SK-N-SH (cell line): Measurements from ENCODE around the gene UBAP2L. TPM values are rescaled to one million over a fixed set of nuclear protein-coding genes. Genes with fewer than 3 reads are reported as not detected.
"Not testable (repeated sequence)": the region's sequence is repeated elsewhere in the genome, so short reads cannot be mapped to it uniquely, and the experiment has no call there.

Experiments
- CTCF ChIA-PET: fragments of 300-600, 350-600 bp; formaldehyde crosslinking; extraction: SDS; loops from one replicate; lab custom pipeline; 2021; lab: Yijun Ruan, JAX
- POLR2A ChIA-PET: fragments of 350-600 bp; sonication (Branson Sonifier 250); formaldehyde crosslinking; extraction: SDS; loops from one replicate; lab custom pipeline; 2020; ENCODE audit warnings: antibody characterized with exemption, inconsistent platforms; lab: Yijun Ruan, JAX
- DNase-seq: peaks from one replicate; pipeline ENCODE4 v3.0.0; 2012
- H2AFZ ChIP-seq: fragments of 200-600 bp; sonication (generic); 2 replicates; pipeline ENCODE4 v1.8.1; 2016; ENCODE audit warnings: antibody characterized with exemption, mild to moderate bottlenecking, low read depth
- H3F3A ChIP-seq: fragments of 200-600 bp; sonication (generic); replicated peaks from 2 replicates; pipeline ENCODE3; 2016; ENCODE audit warnings: antibody characterized with exemption, mild to moderate bottlenecking; ENCODE audit not compliant: insufficient read depth
- H3K27ac ChIP-seq, 2 experiments: fragments of 200-500 bp in 1 of 2; fragments of 200-600 bp in 1 of 2; sonication (Bioruptor generic) in 1 of 2; sonication (generic), shearing (Covaris generic) in 1 of 2; 2 replicates each; pipeline versions ENCODE4 v1.5.1 to v1.6.1; 2014 to 2016; ENCODE audit warnings: low read depth in 2 of 2, inconsistent platforms in 1 of 2, low read length in 1 of 2, mild to moderate bottlenecking in 1 of 2, mixed read lengths in 1 of 2
- H3K27me3 ChIP-seq: fragments of 200-600 bp; sonication (generic), shearing (Covaris generic); 2 replicates; pipeline ENCODE4 v1.6.1; 2016; ENCODE audit warnings: mixed run types; ENCODE audit not compliant: insufficient read depth
- H3K36me3 ChIP-seq, 2 experiments: fragments of 200-500 bp in 1 of 2; fragments of 200-600 bp in 1 of 2; sonication (Bioruptor generic) in 1 of 2; sonication (generic) in 1 of 2; replicated peaks in 1 of 2; 2 replicates each; pipeline versions ENCODE3 to v1.5.1; 2014 to 2016; ENCODE audit warnings: low read length in 1 of 2, mild to moderate bottlenecking in 1 of 2; ENCODE audit not compliant: insufficient read depth in 2 of 2, control insufficient read depth in 1 of 2
- H3K4me1 ChIP-seq, 2 experiments: fragments of 200-500 bp in 1 of 2; fragments of 200-600 bp in 1 of 2; sonication (Bioruptor generic) in 1 of 2; sonication (generic), shearing (Covaris generic) in 1 of 2; 2 replicates each; pipeline versions ENCODE4 v1.5.1 to v1.6.1; 2014 to 2016; ENCODE audit warnings: low read depth in 1 of 2, low read length in 1 of 2, mixed run types in 1 of 2; ENCODE audit not compliant: insufficient read depth in 2 of 2, control insufficient read depth in 1 of 2
- H3K4me2 ChIP-seq: fragments of 200-600 bp; sonication (generic), shearing (Covaris generic); 2 replicates; pipeline ENCODE4 v1.6.1; 2017; ENCODE audit warnings: mixed run types
- H3K4me3 ChIP-seq, 2 experiments: fragments of 200-500 bp in 1 of 2; fragments of 200-600 bp in 1 of 2; sonication (Bioruptor generic) in 1 of 2; sonication (generic), shearing (Covaris generic) in 1 of 2; 2 replicates each; pipeline versions ENCODE4 v1.5.1 to v1.8.1; 2014 to 2016; ENCODE audit warnings: low read depth in 2 of 2, inconsistent platforms in 1 of 2, low read length in 1 of 2, mild to moderate bottlenecking in 1 of 2, mixed read lengths in 1 of 2, moderate library complexity in 1 of 2
- H3K79me2 ChIP-seq: fragments of 200-600 bp; sonication (generic); 2 replicates; pipeline ENCODE4 v1.8.1; 2017; ENCODE audit warnings: mild to moderate bottlenecking; ENCODE audit not compliant: insufficient read depth
- H3K9ac ChIP-seq: fragments of 200-600 bp; sonication (generic); 2 replicates; pipeline ENCODE4 v1.6.1; 2017; ENCODE audit warnings: mixed run types
- H3K9me2 ChIP-seq: fragments of 200-600 bp; sonication (generic); 2 replicates; pipeline ENCODE4 v1.6.1; 2017; ENCODE audit warnings: mixed run types
- H3K9me3 ChIP-seq: fragments of 200-600 bp; sonication (generic); 2 replicates; pipeline ENCODE4 v1.6.1; 2017; ENCODE audit warnings: mixed run types, mild to moderate bottlenecking, moderate library complexity
- H4K20me1 ChIP-seq: fragments of 200-600 bp; sonication (generic); 2 replicates; pipeline ENCODE4 v1.6.1; 2017; ENCODE audit warnings: mild to moderate bottlenecking, mixed run types; ENCODE audit not compliant: insufficient read depth
- FOXJ3 ChIP-seq: sonication (generic); formaldehyde crosslinking; IDR thresholded peaks from 2 replicates; pipeline ENCODE4 v1.5.1; 2020; ENCODE audit warnings: mild to moderate bottlenecking, missing genetic modification reagents
- GABPA ChIP-seq: IDR thresholded peaks from 2 replicates; pipeline ENCODE4 v1.4.0; 2012; ENCODE audit warnings: low read depth, mild to moderate bottlenecking
- MXI1 ChIP-seq: IDR thresholded peaks from 2 replicates; pipeline ENCODE4 v1.6.1; 2012; ENCODE audit warnings: mild to moderate bottlenecking, low read depth, low read length, improper control_type of control experiment
- NFIC ChIP-seq: IDR thresholded peaks from 2 replicates; pipeline ENCODE4 v1.4.0; 2012; ENCODE audit warnings: borderline replicate concordance
- POLR2AphosphoS5 ChIP-seq: IDR thresholded peaks from 2 replicates; pipeline ENCODE4 v1.6.1; 2012; ENCODE audit warnings: low read depth, low read length
- RCOR1 ChIP-seq: fragments of 150-350 bp; IDR thresholded peaks from 2 replicates; pipeline ENCODE4 v1.6.1; 2017; ENCODE audit warnings: antibody characterized with exemption, low read length
- SIN3A ChIP-seq: IDR thresholded peaks from 2 replicates; pipeline ENCODE4 v1.6.1; 2012; ENCODE audit warnings: low read depth, mild to moderate bottlenecking, low read length, moderate library complexity, borderline replicate concordance
- SMC3 ChIP-seq: IDR thresholded peaks from 2 replicates; pipeline ENCODE4 v1.6.1; 2012; ENCODE audit warnings: low read depth, low read length, improper control_type of control experiment
- TCF12 ChIP-seq: IDR thresholded peaks from 2 replicates; pipeline ENCODE4 v1.4.0; 2012
- WGBS: methylation state at CpG from one replicate; pipeline ENCODE4 v1.1.6; 2017; ENCODE audit warnings: low lambda C conversion rate; 5-methylcytosine and 5-hydroxymethylcytosine counted together
- polyA plus RNA-seq, 3 experiments: library from polyadenylated mRNA; depleted of rRNA; stranded (reverse); fragments of >200 nt; gene quantifications; 2 replicates each; pipeline ENCODE4 v1.2.3, GENCODE V29; 2012
- TF ChIP-seq, protein P1 (sequence below): IDR thresholded peaks from 2 replicates; pipeline ENCODE4 v1.4.0; 2012; ENCODE audit warnings: low read depth, borderline replicate concordance
- TF ChIP-seq, protein P2 (sequence below): IDR thresholded peaks from 2 replicates; pipeline ENCODE4; 2012

The UBAP2L gene
- polyA plus RNA-seq, 1 of the 3 experiments (the other 2 are of a cell fraction) = 161 TPM

GRCh38 chr1:154199563-154199879, 21.2 kb upstream of the UBAP2L start:
- CTCF ChIA-PET = interaction anchor here (0.6 to 4.2 kb wide), 23 partner anchors 9 to 151 kb away, joined by 3 to 49 read pairs (median 6); partner anchors contain the start of genes ATP8B2, HAX1 and UBAP2L
- Histone ChIP-seq H4K20me1 (no peaks in the 10 kb centered on the region), H3K4me3 (no peak overlapping the region), H2AFZ (peak overlapping the region; percentile 48; the same call in 1 of the 2 replicates), H3K79me2 (no peaks in the 10 kb centered on the region), H3K36me3 (no peaks in the 10 kb centered on the region), H3K9me3 (no peaks in the 10 kb centered on the region), H3K27ac (no peak overlapping the region), H3K9me2 (no peaks in the 10 kb centered on the region), H3K27me3 (no peaks in the 10 kb centered on the region), H3F3A (peaks cover 13% of the 10 kb centered on the region), H3K9ac (no peak overlapping the region), H3K4me2 (no peak overlapping the region), H3K4me1 (peaks cover 0 to 2% of the 10 kb centered on the region in 2 experiments; a peak in 1 of 4 replicates)
- 94% methylated on average over 3 of the region's 3 CpGs for WGBS
- no peak for DNase-seq
- TF ChIP-seq, protein P1, sequence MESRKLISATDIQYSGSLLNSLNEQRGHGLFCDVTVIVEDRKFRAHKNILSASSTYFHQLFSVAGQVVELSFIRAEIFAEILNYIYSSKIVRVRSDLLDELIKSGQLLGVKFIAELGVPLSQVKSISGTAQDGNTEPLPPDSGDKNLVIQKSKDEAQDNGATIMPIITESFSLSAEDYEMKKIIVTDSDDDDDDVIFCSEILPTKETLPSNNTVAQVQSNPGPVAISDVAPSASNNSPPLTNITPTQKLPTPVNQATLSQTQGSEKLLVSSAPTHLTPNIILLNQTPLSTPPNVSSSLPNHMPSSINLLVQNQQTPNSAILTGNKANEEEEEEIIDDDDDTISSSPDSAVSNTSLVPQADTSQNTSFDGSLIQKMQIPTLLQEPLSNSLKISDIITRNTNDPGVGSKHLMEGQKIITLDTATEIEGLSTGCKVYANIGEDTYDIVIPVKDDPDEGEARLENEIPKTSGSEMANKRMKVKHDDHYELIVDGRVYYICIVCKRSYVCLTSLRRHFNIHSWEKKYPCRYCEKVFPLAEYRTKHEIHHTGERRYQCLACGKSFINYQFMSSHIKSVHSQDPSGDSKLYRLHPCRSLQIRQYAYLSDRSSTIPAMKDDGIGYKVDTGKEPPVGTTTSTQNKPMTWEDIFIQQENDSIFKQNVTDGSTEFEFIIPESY = no peak
- TF ChIP-seq SIN3A (no peak), POLR2AphosphoS5 (no peak), SMC3 (no peak), GABPA (no peak), TCF12 (no peak)
- TF ChIP-seq, protein P2, sequence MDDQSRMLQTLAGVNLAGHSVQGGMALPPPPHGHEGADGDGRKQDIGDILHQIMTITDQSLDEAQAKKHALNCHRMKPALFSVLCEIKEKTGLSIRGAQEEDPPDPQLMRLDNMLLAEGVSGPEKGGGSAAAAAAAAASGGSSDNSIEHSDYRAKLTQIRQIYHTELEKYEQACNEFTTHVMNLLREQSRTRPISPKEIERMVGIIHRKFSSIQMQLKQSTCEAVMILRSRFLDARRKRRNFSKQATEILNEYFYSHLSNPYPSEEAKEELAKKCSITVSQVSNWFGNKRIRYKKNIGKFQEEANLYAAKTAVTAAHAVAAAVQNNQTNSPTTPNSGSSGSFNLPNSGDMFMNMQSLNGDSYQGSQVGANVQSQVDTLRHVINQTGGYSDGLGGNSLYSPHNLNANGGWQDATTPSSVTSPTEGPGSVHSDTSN = no peak
- POLR2A ChIA-PET = interaction anchor here (0.7 to 1.3 kb wide), 2 partner anchors 72 to 209 kb away, joined by 3 to 5 read pairs; partner anchors contain the start of gene RPS27

GRCh38 chr1:154205778-154206177, 15.0 kb upstream of the UBAP2L start:
- 93% methylated on average over 11 of the region's 11 CpGs for WGBS
- H3K4me1 ChIP-seq, H3K4me2 ChIP-seq, H3K4me3 ChIP-seq, H2AFZ ChIP-seq, DNase-seq, H3K27ac ChIP-seq, H4K20me1 ChIP-seq, H3K9me2 ChIP-seq, H3K27me3 ChIP-seq, H3K9me3 ChIP-seq, H3K9ac ChIP-seq, CTCF ChIA-PET, H3K79me2 ChIP-seq: not testable (repeated sequence)
- peaks cover 18 to 21% of the 10 kb centered on the region in 2 experiments for H3K36me3 ChIP-seq
- peaks cover 22% of the 10 kb centered on the region for H3F3A ChIP-seq
- POLR2A ChIA-PET = interaction anchor here (1.7 kb wide), 1 partner anchor 14 kb away, joined by 3 read pairs; a partner anchor contains a TSS

DNA sequence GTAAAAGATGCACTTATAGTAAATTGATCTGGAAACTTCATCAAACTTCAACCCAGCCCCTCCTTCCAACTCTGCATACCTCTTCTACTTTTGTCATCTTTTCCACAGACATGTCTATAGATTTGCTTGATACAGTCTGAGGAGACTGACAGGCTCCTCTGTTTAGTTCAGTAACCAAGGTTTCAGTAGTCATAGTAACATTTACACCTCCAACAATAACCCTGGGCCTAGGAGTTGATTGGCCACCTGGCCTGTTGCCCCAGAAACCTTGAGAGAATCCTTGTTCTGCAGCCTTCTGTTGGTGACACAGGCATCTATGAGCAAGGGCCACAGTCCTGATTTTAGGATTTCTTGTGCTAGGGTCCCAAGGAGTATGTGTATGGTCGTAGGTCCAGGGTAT, 14.6 kb upstream of the UBAP2L start, which contains the start of gene CFAP141:
TSS of gene CFAP141 (minus strand) at position 138 of the 400 bp plus-strand sequence. CDS start at position 112, 26 bp downstream.
- 70% methylated on average over 1 of the region's 1 CpG for WGBS
- POLR2A ChIA-PET = no interaction called here
- no peaks in the 10 kb centered on the region for H3K4me1 ChIP-seq
- no peaks in the 10 kb centered on the region for H3K9me2 ChIP-seq
- DNase-seq = no peak
- no peak within 1 kb of the TSS for H2AFZ ChIP-seq
- no peaks in the 10 kb centered on the region for H3K27me3 ChIP-seq
- TF ChIP-seq GABPA (no peak), FOXJ3 (CRISPR knock-in tag) (no peak), NFIC (no peak), MXI1 (no peak), RCOR1 (no peak)
- TF ChIP-seq, protein P1 = no peak
- H4K20me1 ChIP-seq = no peaks in the 10 kb centered on the region
- H3K4me2 ChIP-seq = no peak within 1 kb of the TSS
- H3K27ac ChIP-seq = peak within 1 kb of the TSS in 1 of 2 experiments; percentile 23; a peak in 2 of 4 replicates
- no peak within 1 kb of the TSS for H3K9ac ChIP-seq
- H3K4me3 ChIP-seq = no peak within 1 kb of the TSS
- H3K36me3 ChIP-seq = peaks cover 20 to 21% of the 10 kb centered on the region in 2 experiments
- H3F3A ChIP-seq = peaks cover 22% of the 10 kb centered on the region
- no peaks in the 10 kb centered on the region for H3K79me2 ChIP-seq
- CTCF ChIA-PET = no interaction called here
- no peaks in the 10 kb centered on the region for H3K9me3 ChIP-seq
